Esophagus muscularis mucosa (tissue), 4 donors: ENCODE results near the gene IQSEC3. TPM values are rescaled to one million over a fixed set of nuclear protein-coding genes. Genes with fewer than 3 reads are reported as not detected.

ENCODE experiments used
- DNase-seq: peaks from one replicate; pipeline ENCODE4 v3.0.0-alpha.2; 2017; ENCODE audit errors: extremely low spot score
- H3K27ac ChIP-seq, 4 donors: fragments of 200-600 bp; sonication (generic); replicated peaks in 1 of 4; 1 replicate in 3 of 4; 2 replicates in 1 of 4; pipeline ENCODE4 v1.5.1; 2016 to 2019; ENCODE audit warnings: mild to moderate bottlenecking in 1 of 4
- H3K27me3 ChIP-seq, 4 donors: fragments of 200-600 bp; sonication (generic); one replicate each; pipeline versions ENCODE4 v1.5.1 to v1.6.0; 2016 to 2019
- H3K36me3 ChIP-seq, 4 donors: fragments of 200-600 bp; sonication (generic); one replicate each; pipeline ENCODE4 v1.5.1; 2016 to 2019
- H3K4me1 ChIP-seq, 4 donors: fragments of 200-600 bp; sonication (generic); one replicate each; pipeline ENCODE4 v1.5.1; 2016 to 2019
- H3K4me3 ChIP-seq, 4 donors: fragments of 200-600 bp; sonication (generic); 1 replicate in 2 of 4; 2 replicates in 2 of 4; pipeline ENCODE4 v1.5.1; 2016 to 2019; ENCODE audit warnings: mild to moderate bottlenecking in 4 of 4, moderate library complexity in 1 of 4
- H3K9me3 ChIP-seq, 4 donors: fragments of 200-600 bp; sonication (generic); 1 replicate in 3 of 4; 2 replicates in 1 of 4; pipeline ENCODE4 v1.5.1; 2016 to 2019
- CTCF ChIP-seq, 3 experiments: fragments of 200-600 bp in 2 of 3; fragments of 450-650 bp in 1 of 3; sonication (generic) in 2 of 3; IDR thresholded peaks; one replicate each; pipeline ENCODE4 v1.5.1; 2017 to 2019; ENCODE audit warnings: antibody characterized with exemption in 3 of 3, mild to moderate bottlenecking in 2 of 3, moderate library complexity in 1 of 3
- EP300 ChIP-seq: sonication (generic); formaldehyde crosslinking; IDR thresholded peaks from one replicate; pipeline ENCODE4 v1.6.1; 2017; ENCODE audit warnings: antibody characterized with exemption
- POLR2A ChIP-seq: fragments of 450-650 bp; IDR thresholded peaks from one replicate; pipeline ENCODE4 v1.6.1; 2017; ENCODE audit warnings: antibody characterized with exemption, moderate library complexity, mild to moderate bottlenecking, low read depth
- POLR2AphosphoS5 ChIP-seq, 2 donors: sonication (generic); formaldehyde crosslinking; IDR thresholded peaks; one replicate each; pipeline ENCODE4 v1.6.1; 2017; ENCODE audit warnings: antibody characterized with exemption in 2 of 2
- WGBS: methylation state at CpG from one replicate; pipeline ENCODE4 v1.1.5; 2018; 5-methylcytosine and 5-hydroxymethylcytosine counted together
- intact Hi-C: fragments of 100-400 bp; cut with DNase I; formaldehyde crosslinking; loops from one replicate; pipeline ENCODE4 v1.15.1; 2023
- total RNA-seq, 4 donors: library from RNA; depleted of rRNA; stranded (reverse); fragments of >200 nt; gene quantifications; one replicate each; pipeline versions ENCODE4 v1.1.0 to v1.2.1, GENCODE V29; 2016

Gene IQSEC3
- total RNA-seq, 4 donors from 2014 or later: 0.26 to 2.3 (median 1.4) TPM

- H3K27me3 ChIP-seq: peaks cover 0 to 86% (median 17%) of the 10 kb centered on the region in 4 donors
- H3K4me1 ChIP-seq: peaks cover 4 to 16% (median 13%) of the 10 kb centered on the region in 4 donors
- H3K4me3 ChIP-seq: no peak overlapping the region
- no peak for TF ChIP-seq CTCF (IDR thresholded peaks at IDR 0.05)
- H3K9me3 ChIP-seq: no peaks in the 10 kb centered on the region
- 91% methylated on average over 4 of the region's 4 CpGs for WGBS
- no peak for DNase-seq
- intact Hi-C loops: no loop called here
- H3K27ac ChIP-seq: no peak overlapping the region
- no peaks in the 10 kb centered on the region for H3K36me3 ChIP-seq
These were observed 138.5 kb downstream of the IQSEC3 start for GRCh38 chr12:205026-205425.

DNA sequence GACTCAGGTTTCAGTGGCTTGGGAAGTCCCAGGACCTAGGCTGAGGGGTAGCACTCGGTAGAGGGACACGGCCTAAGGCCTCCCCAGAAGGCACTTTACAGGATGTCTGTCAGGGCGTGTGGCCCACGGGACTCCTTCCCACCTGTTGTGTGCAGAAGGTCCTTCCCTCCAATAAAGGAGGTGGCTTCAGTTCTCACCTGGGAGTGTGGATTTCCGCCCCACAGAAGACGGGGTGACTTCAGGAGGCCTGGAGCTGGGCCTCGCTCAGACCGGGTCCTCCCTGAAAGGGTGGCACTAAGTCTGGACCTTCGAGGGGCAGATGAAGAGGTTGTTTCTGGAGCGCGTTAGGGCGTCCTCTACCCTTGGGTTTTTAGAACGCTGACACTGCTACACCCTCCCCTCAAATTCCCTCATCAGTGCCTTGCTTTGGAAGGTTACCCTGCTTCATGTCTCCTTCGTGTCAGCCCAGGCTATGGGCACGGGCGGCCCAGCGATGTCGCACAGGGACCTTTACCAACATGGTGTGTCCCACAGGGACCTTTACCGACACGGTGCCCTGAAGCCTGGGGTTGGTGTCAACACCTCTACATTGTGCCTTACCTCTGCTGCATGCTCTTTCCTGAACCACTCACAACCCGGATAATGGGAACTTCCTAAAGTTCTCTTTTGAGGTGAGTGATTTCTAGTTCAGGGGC lies 140.3 kb downstream of the IQSEC3 start:
- Histone ChIP-seq H3K4me3 (no peak overlapping the region), H3K4me1 (peaks cover 4 to 16% (median 13%) of the 10 kb centered on the region in 4 donors), H3K36me3 (no peaks in the 10 kb centered on the region), H3K27ac (no peak overlapping the region), H3K27me3 (peaks cover 0 to 80% (median 17%) of the 10 kb centered on the region in 4 donors), H3K9me3 (no peaks in the 10 kb centered on the region)
- intact Hi-C loops: no loop called here
- 94% methylated on average over 15 of the region's 21 CpGs for WGBS
- TF ChIP-seq CTCF (IDR thresholded peaks at IDR 0.05) (no peak), EP300 (no peak), POLR2AphosphoS5 (IDR thresholded peaks at IDR 0.05) (no peak), POLR2A (no peak)
- DNase-seq: no peak

- no peak overlapping the region for H3K4me3 ChIP-seq
- intact Hi-C loops: no loop called here
- no peak overlapping the region for H3K27ac ChIP-seq
- no peaks in the 10 kb centered on the region for H3K9me3 ChIP-seq
- TF ChIP-seq POLR2A (no peak), EP300 (no peak), POLR2AphosphoS5 (IDR thresholded peaks at IDR 0.05) (no peak), CTCF (IDR thresholded peaks at IDR 0.05) (no peak)
- peaks cover 0 to 80% (median 17%) of the 10 kb centered on the region in 4 donors for H3K27me3 ChIP-seq
- peaks cover 4 to 18% (median 13%) of the 10 kb centered on the region in 4 donors for H3K4me1 ChIP-seq
- 87% methylated on average over 9 of the region's 10 CpGs for WGBS
- no peak for DNase-seq
- H3K36me3 ChIP-seq: no peaks in the 10 kb centered on the region
These were observed 141.2 kb downstream of the IQSEC3 start for GRCh38 chr12:207804-208203.

DNA sequence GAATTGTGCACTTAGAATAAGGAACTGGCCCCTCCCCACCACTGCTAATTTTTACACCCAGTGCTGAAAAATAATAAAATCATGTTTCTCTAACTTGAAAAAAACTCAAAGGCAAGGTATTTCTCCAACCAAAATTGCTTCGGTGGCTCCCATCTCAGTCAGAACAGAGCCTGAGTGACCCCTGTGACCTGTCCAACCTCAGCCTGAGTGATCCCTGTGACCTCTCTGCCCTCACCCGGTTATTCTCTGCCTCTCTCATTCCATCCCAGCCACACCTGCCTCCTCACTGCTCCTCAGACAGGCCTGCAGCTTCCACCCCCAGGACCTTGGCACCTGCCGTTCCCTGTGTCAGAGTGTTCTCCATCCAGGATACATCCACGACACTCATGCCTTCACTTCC lies 142.2 kb downstream of the IQSEC3 start:
- 73% methylated on average over 4 of the region's 4 CpGs for WGBS
- TF ChIP-seq CTCF (IDR thresholded peaks at IDR 0.05) (no peak), EP300 (no peak), POLR2A (no peak)
- Histone ChIP-seq H3K27ac (no peak overlapping the region), H3K36me3 (no peaks in the 10 kb centered on the region), H3K4me3 (no peak overlapping the region), H3K9me3 (no peaks in the 10 kb centered on the region), H3K4me1 (peaks cover 3 to 15% (median 8%) of the 10 kb centered on the region in 4 donors), H3K27me3 (peaks cover 0 to 80% (median 9%) of the 10 kb centered on the region in 4 donors)
- no peak for DNase-seq
- intact Hi-C loops: no loop called here

GRCh38 chr12:209246-209645 lies 142.7 kb downstream of the IQSEC3 start:
- H3K27ac ChIP-seq: no peak overlapping the region
- peaks cover 0 to 80% (median 5%) of the 10 kb centered on the region in 4 donors for H3K27me3 ChIP-seq
- TF ChIP-seq POLR2AphosphoS5 (IDR thresholded peaks at IDR 0.05) (no peak), POLR2A (no peak), CTCF (IDR thresholded peaks at IDR 0.05) (no peak), EP300 (no peak)
- intact Hi-C loops: no loop called here
- 94% methylated on average over 15 of the region's 15 CpGs for WGBS
- no peak overlapping the region for H3K4me3 ChIP-seq
- H3K9me3 ChIP-seq: no peaks in the 10 kb centered on the region
- no peaks in the 10 kb centered on the region for H3K36me3 ChIP-seq
- DNase-seq: no peak
- H3K4me1 ChIP-seq: peaks cover 0 to 10% (median 4%) of the 10 kb centered on the region in 4 donors
